Suprapubic skin (tissue), 4 donors: ENCODE data around the gene PITX1.

ENCODE experiments used
- CTCF ChIP-seq, 2 donors: fragments of 200-600 bp in 1 of 2; fragments of 450-650 bp in 1 of 2; sonication (generic) in 1 of 2; IDR thresholded peaks; one replicate each; pipeline ENCODE4 v1.5.1; 2016 to 2019; ENCODE audit warnings: antibody characterized with exemption in 2 of 2, mild to moderate bottlenecking in 1 of 2, moderate library complexity in 1 of 2
- EP300 ChIP-seq: sonication (generic); formaldehyde crosslinking; IDR thresholded peaks from one replicate; pipeline ENCODE4 v1.6.1; 2017; ENCODE audit warnings: antibody characterized with exemption
- POLR2A ChIP-seq, 2 donors: fragments of 450-650 bp; IDR thresholded peaks; one replicate each; pipeline ENCODE4 v1.6.1; 2017; ENCODE audit warnings: antibody characterized with exemption in 2 of 2, mild to moderate bottlenecking in 2 of 2, moderate library complexity in 2 of 2
- POLR2AphosphoS5 ChIP-seq, 3 donors: sonication (generic); formaldehyde crosslinking; IDR thresholded peaks; one replicate each; pipeline ENCODE4 v1.6.1; 2017; ENCODE audit warnings: antibody characterized with exemption in 3 of 3

GRCh38 chr5:135034236-135034962 lies 371 bp upstream of the PITX1 start:
- TF ChIP-seq CTCF (IDR thresholded peaks at IDR 0.05) (no peak), POLR2AphosphoS5 (IDR thresholded peaks at IDR 0.05) (no peak), EP300 (no peak), POLR2A (IDR thresholded peaks at IDR 0.05) (no peak)
